ENCODE results near the gene NRAP. TPM values are rescaled to one million over a fixed set of nuclear protein-coding genes. Genes with fewer than 3 reads are reported as not detected.
"Not testable (repeated sequence)": the region's sequence is repeated elsewhere in the genome, so short reads cannot be mapped to it uniquely, and the experiment has no call there.

NRAP gene
- total and polyA plus RNA-seq, 2 experiments from 2014 or later = not detected

- Histone ChIP-seq H3K4me1 (ENCODE audit: insufficient read depth) (peaks cover 7% of the 10 kb centered on the region), H3K4me3 (no peak overlapping the region), H3K9ac (no peak overlapping the region), H3K79me2 (ENCODE audit: insufficient read depth) (no peaks in the 10 kb centered on the region), H2AFZ (no peak overlapping the region), H3K36me3 (ENCODE audit: low read depth) (no peaks in the 10 kb centered on the region), H3K9me3 (ENCODE audit: low read depth) (no peaks in the 10 kb centered on the region), H4K20me1 (ENCODE audit: insufficient read depth) (no peaks in the 10 kb centered on the region), H3F3A (ENCODE audit: insufficient read depth) (peaks cover 4% of the 10 kb centered on the region; the same call in 1 of the 2 replicates), H3K27ac (no peak overlapping the region), H3K27me3 (replicated peaks; ENCODE audit: insufficient read depth) (no peaks in the 10 kb centered on the region), H3K4me2 (ENCODE audit: unreplicated experiment) (no peak overlapping the region), H3K9me2 (ENCODE audit: insufficient read depth) (no peaks in the 10 kb centered on the region)
- in situ Hi-C loops (cut with MboI) = no loop called here
- DNase-seq = no peak
- whole genome bisulfite sequencing, 2 experiments (ENCODE audit: low coverage in 1 of 2, low lambda C conversion rate in 2 of 2, missing lambda C conversion rate in 2 of 2) = 58 to 68% methylated on average over 5 of the region's 5 CpGs
- TF ChIP-seq EZH2 (IDR thresholded peaks at IDR 0.05; ENCODE audit: insufficient read depth, poor library complexity, severe bottlenecking) = no peak
- TF ChIP-seq EZH2phosphoT487 (IDR thresholded peaks at IDR 0.05; ENCODE audit: insufficient read depth, low read depth) = no peak
Observed at GRCh38 chr10:113663142-113663541, 699 bp downstream of the NRAP start.

- in situ Hi-C loops (cut with MboI) = no loop called here
- Histone ChIP-seq H3K27me3 (replicated peaks; ENCODE audit: insufficient read depth) (0 out of 2 replicates have a peak, but pooled peaks cover 6% of the 10 kb centered on the region), H3K36me3 (ENCODE audit: low read depth) (no peaks in the 10 kb centered on the region), H4K20me1 (ENCODE audit: insufficient read depth) (no peaks in the 10 kb centered on the region), H3K9ac (no peak overlapping the region), H2AFZ (no peak overlapping the region), H3K79me2 (ENCODE audit: insufficient read depth) (no peaks in the 10 kb centered on the region), H3F3A (ENCODE audit: insufficient read depth) (peaks cover 1% of the 10 kb centered on the region; the same call in 1 of the 2 replicates), H3K9me3 (ENCODE audit: low read depth) (no peaks in the 10 kb centered on the region), H3K27ac (no peak overlapping the region), H3K4me3 (no peak overlapping the region), H3K4me2 (ENCODE audit: unreplicated experiment) (no peak overlapping the region), H3K4me1 (ENCODE audit: insufficient read depth) (peaks cover 2% of the 10 kb centered on the region), H3K9me2 (ENCODE audit: insufficient read depth) (no peaks in the 10 kb centered on the region)
- DNase-seq = no peak
- WGBS, 2 experiments (ENCODE audit: low coverage in 1 of 2, low lambda C conversion rate in 2 of 2, missing lambda C conversion rate in 2 of 2) = 93 to 97% methylated on average over 2 of the region's 2 CpGs
- no peak for TF ChIP-seq EZH2 (IDR thresholded peaks at IDR 0.05; ENCODE audit: insufficient read depth, poor library complexity, severe bottlenecking)
- TF ChIP-seq EZH2phosphoT487 (IDR thresholded peaks at IDR 0.05; ENCODE audit: insufficient read depth, low read depth) = no peak
Observed at GRCh38 chr10:113661332-113661731, 2.5 kb downstream of the NRAP start.

DNA sequence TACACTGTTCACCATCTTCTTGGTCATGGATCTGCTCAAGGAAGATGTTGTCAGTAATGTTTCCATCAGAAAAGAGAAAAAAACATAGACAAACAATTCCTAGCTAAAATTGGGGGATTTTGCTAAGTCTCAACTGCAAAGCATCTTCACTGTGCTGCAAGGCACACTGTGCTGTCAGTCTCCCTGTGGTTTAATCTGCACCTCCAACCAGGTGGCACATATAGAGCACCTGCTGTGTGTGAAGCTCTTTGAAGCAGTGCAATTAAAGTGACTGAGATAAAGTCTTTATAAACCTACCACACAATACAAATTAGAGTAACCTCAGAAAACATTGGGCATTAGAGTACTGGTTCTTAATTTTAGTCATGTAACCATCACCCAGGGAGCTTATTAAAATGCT, 6.3 kb downstream of the NRAP start:
- DNase-seq = no peak
- H3K79me2 ChIP-seq (ENCODE audit: insufficient read depth) = no peaks in the 10 kb centered on the region
- H3K9me2 ChIP-seq (ENCODE audit: insufficient read depth) = no peaks in the 10 kb centered on the region
- H3K36me3 ChIP-seq (ENCODE audit: low read depth) = no peaks in the 10 kb centered on the region
- H3K4me2 ChIP-seq (ENCODE audit: unreplicated experiment) = no peak overlapping the region
- in situ Hi-C loops (cut with MboI) = no loop called here
- no peak overlapping the region for H3K27ac ChIP-seq
- H3K27me3 ChIP-seq (replicated peaks; ENCODE audit: insufficient read depth) = peaks cover 6% of the 10 kb centered on the region; the same call in 1 of the 2 replicates
- no peak overlapping the region for H3K4me3 ChIP-seq
- TF ChIP-seq EZH2phosphoT487 (IDR thresholded peaks at IDR 0.05; ENCODE audit: insufficient read depth, low read depth) (no peak), EZH2 (IDR thresholded peaks at IDR 0.05; ENCODE audit: insufficient read depth, poor library complexity, severe bottlenecking) (no peak)
- no peaks in the 10 kb centered on the region for H3K9me3 ChIP-seq (ENCODE audit: low read depth)
- no peak overlapping the region for H3K9ac ChIP-seq
- no peaks in the 10 kb centered on the region for H4K20me1 ChIP-seq (ENCODE audit: insufficient read depth)
- no peak overlapping the region for H2AFZ ChIP-seq
- H3K4me1 ChIP-seq (ENCODE audit: insufficient read depth) = no peaks in the 10 kb centered on the region
- H3F3A ChIP-seq (ENCODE audit: insufficient read depth) = no peaks in the 10 kb centered on the region

DNA sequence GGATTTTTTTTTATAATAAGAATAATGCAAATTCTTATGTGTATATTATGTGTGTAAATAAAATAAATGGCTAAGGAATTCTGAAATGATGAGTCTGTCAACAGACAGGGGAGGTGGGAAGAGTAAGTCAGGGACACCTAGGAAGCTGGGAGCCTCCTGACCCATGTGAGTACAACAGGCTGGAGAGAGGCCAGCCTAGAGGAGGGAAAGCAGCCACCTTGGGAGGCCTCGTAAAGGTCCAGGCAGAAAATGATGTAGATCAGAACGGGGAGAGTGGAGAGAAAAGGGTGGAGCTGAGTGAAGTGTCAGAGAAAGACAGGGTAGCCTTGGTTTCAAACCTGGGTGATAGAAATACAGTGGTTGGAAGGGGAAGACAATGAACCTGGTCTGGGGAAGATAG, 6.9 kb downstream of the NRAP start:
- H3K27me3 ChIP-seq (replicated peaks; ENCODE audit: insufficient read depth) = peaks cover 6% of the 10 kb centered on the region; the same call in 1 of the 2 replicates
- H3K4me1 ChIP-seq (ENCODE audit: insufficient read depth) = no peaks in the 10 kb centered on the region
- no peak for DNase-seq
- H3K9ac ChIP-seq = no peak overlapping the region
- H3K9me3 ChIP-seq (ENCODE audit: low read depth) = no peaks in the 10 kb centered on the region
- no peak overlapping the region for H3K4me2 ChIP-seq (ENCODE audit: unreplicated experiment)
- H3F3A ChIP-seq (ENCODE audit: insufficient read depth) = no peaks in the 10 kb centered on the region
- no peak for TF ChIP-seq EZH2 (IDR thresholded peaks at IDR 0.05; ENCODE audit: insufficient read depth, poor library complexity, severe bottlenecking)
- no peak for TF ChIP-seq EZH2phosphoT487 (IDR thresholded peaks at IDR 0.05; ENCODE audit: insufficient read depth, low read depth)
- no peaks in the 10 kb centered on the region for H4K20me1 ChIP-seq (ENCODE audit: insufficient read depth)
- 36 to 53% methylated on average over 2 of the region's 2 CpGs for WGBS, 2 experiments (ENCODE audit: low coverage in 1 of 2, low lambda C conversion rate in 2 of 2, missing lambda C conversion rate in 2 of 2)
- no peak overlapping the region for H3K4me3 ChIP-seq
- no peaks in the 10 kb centered on the region for H3K36me3 ChIP-seq (ENCODE audit: low read depth)
- H3K79me2 ChIP-seq (ENCODE audit: insufficient read depth) = no peaks in the 10 kb centered on the region
- in situ Hi-C loops (cut with MboI) = no loop called here
- no peak overlapping the region for H2AFZ ChIP-seq
- H3K9me2 ChIP-seq (ENCODE audit: insufficient read depth) = no peaks in the 10 kb centered on the region
- H3K27ac ChIP-seq = no peak overlapping the region

- H3K9ac ChIP-seq; H3F3A ChIP-seq (ENCODE audit: insufficient read depth); H4K20me1 ChIP-seq (ENCODE audit: insufficient read depth); H3K4me2 ChIP-seq (ENCODE audit: unreplicated experiment); DNase-seq; H2AFZ ChIP-seq; H3K79me2 ChIP-seq (ENCODE audit: insufficient read depth); H3K9me3 ChIP-seq (ENCODE audit: low read depth); H3K27me3 ChIP-seq (replicated peaks; ENCODE audit: insufficient read depth); H3K36me3 ChIP-seq (ENCODE audit: low read depth); in situ Hi-C loops (cut with MboI); H3K4me3 ChIP-seq; H3K9me2 ChIP-seq (ENCODE audit: insufficient read depth); H3K27ac ChIP-seq; H3K4me1 ChIP-seq (ENCODE audit: insufficient read depth): not testable (repeated sequence)
- 30 to 33% methylated on average over 3 of the region's 3 CpGs for WGBS, 2 experiments (ENCODE audit: low coverage in 1 of 2, low lambda C conversion rate in 2 of 2, missing lambda C conversion rate in 2 of 2)
Observed at GRCh38 chr10:113652456-113652855, 11.4 kb downstream of the NRAP start.

Measured in GM23248 (cell line).